ENCODE measurements around the gene LYSMD1.
"Not testable (repeated sequence)": the region's sequence is repeated elsewhere in the genome, so short reads cannot be mapped to it uniquely, and the experiment has no call there.

LYSMD1 gene, protein sequence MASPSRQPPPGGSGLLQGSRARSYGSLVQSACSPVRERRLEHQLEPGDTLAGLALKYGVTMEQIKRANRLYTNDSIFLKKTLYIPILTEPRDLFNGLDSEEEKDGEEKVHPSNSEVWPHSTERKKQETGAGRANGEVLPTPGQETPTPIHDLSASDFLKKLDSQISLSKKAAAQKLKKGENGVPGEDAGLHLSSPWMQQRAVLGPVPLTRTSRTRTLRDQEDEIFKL

DNA sequence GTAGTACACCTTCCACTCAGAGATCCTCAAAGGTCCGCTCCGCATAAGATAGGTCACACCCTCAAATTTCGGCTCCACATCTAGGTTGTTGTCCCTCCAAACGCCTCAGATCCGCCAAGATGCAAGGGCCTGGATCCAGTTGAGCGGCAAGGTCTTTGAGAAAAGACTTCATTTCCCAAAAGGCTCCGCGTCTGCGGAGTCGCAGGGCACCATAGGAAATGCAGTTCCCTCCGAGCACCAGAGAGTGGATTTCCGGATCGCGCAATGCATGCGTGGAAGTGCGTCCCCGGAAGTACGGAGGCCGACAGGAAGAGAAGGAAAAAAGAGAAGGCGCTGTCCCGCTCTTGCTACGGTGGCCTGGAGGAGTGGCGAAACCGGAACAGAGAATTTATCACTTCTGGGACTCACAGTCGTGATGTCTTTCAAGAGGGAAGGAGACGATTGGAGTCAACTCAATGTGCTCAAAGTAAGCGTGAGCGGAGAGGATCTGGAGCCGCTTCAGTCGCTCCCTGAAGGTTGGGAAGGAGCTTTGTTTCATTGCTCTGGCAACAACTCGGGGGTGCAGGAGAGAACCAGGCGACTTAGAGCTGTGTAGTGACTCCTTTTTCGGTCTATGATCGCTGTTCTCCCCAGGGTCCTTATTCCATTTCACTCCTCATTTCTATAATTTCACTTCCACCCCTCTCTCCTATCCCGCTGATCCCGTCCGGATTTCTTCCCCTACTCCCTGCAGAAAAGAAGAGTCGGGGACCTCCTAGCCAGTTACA lies at the start of gene LYSMD1, which contains the start of gene SCNM1:
LYSMD1 (minus strand) TSS at position 165 of the 767 bp plus-strand sequence. CDS start 644 bp downstream, outside the sequence.
SCNM1 (plus strand) TSS at position 407 of the 767 bp plus-strand sequence; CDS start at position 416, 9 bp downstream.
- DNase-seq (ENCODE audit: low read depth, low spot score): peak; percentile 99
- H3K4me3 ChIP-seq (ENCODE audit: low read depth, low read length): peak within 1 kb of the TSS; percentile 92
- in situ Hi-C loops (cut with HindIII; ENCODE audit: low sequenced_read_pairs): no loop called here
- TF ChIP-seq, protein P1, sequence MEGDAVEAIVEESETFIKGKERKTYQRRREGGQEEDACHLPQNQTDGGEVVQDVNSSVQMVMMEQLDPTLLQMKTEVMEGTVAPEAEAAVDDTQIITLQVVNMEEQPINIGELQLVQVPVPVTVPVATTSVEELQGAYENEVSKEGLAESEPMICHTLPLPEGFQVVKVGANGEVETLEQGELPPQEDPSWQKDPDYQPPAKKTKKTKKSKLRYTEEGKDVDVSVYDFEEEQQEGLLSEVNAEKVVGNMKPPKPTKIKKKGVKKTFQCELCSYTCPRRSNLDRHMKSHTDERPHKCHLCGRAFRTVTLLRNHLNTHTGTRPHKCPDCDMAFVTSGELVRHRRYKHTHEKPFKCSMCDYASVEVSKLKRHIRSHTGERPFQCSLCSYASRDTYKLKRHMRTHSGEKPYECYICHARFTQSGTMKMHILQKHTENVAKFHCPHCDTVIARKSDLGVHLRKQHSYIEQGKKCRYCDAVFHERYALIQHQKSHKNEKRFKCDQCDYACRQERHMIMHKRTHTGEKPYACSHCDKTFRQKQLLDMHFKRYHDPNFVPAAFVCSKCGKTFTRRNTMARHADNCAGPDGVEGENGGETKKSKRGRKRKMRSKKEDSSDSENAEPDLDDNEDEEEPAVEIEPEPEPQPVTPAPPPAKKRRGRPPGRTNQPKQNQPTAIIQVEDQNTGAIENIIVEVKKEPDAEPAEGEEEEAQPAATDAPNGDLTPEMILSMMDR (IDR thresholded peaks at IDR 0.05; ENCODE audit: low read depth, low read length): no peak

DNA sequence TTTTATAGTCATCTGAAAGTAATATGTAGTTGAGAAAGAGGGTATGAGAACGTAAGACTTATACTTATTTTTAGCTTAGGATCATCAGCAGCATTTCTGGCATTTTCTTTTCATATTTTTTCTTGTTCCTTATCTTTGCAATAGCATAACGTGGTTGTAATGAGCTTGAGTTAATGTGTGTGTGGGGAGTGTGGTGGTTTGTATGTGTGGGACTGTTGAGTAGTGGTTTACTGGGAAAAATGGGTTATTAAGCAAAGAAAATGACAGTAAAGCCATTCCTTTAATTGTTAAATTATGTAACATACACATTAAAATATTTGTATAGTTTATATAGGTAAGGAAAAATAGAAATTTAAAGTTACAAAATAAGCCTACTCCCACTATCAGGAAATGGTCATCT lies 47.9 kb upstream of the LYSMD1 start:
- in situ Hi-C loops (cut with HindIII; ENCODE audit: low sequenced_read_pairs): no loop called here
- no peak for DNase-seq (ENCODE audit: low read depth, low spot score)
- no peak overlapping the region for H3K4me3 ChIP-seq (ENCODE audit: low read depth, low read length)
- TF ChIP-seq, protein P1 (IDR thresholded peaks at IDR 0.05; ENCODE audit: low read depth, low read length): no peak

DNA sequence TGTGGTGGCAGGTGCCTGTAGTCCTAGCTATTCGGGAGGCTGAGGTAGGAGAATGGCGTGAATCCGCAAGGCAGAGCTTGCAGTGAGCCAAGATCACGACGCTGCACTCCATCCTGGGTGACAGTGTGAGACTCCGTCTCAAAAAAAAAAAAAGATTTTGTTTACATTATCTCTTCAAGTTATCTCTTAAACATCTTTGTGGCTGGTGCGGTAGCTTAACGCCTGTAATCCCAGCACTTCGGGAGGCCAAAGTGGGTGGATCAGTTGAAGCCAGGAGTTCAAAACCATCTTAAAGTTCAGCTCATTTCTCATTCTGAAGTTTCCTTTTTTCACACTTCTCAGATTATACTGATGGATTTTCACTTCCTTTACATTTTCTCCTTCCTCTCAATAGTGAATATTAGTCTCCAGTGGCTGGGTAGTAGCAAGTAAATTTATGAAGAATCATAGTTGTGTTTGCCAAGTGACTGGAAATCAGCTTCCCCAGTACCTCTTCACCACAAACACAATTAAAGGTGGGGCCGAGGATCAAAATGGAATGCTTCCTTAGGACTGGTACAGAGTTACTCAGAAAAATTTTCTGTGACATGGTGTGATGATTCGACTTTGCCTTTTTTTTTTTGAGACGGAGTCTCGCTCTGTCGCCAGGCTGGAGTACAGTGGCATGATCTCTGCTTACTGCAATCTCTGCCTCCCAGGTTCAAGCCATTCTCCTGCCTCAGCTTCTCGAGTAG lies 46.4 kb upstream of the LYSMD1 start:
- no peak for DNase-seq (ENCODE audit: low read depth, low spot score)
- in situ Hi-C loops (cut with HindIII; ENCODE audit: low sequenced_read_pairs): no loop called here
- H3K4me3 ChIP-seq (ENCODE audit: low read depth, low read length): no peak overlapping the region
- TF ChIP-seq, protein P1 (IDR thresholded peaks at IDR 0.05; ENCODE audit: low read depth, low read length): no peak

DNA sequence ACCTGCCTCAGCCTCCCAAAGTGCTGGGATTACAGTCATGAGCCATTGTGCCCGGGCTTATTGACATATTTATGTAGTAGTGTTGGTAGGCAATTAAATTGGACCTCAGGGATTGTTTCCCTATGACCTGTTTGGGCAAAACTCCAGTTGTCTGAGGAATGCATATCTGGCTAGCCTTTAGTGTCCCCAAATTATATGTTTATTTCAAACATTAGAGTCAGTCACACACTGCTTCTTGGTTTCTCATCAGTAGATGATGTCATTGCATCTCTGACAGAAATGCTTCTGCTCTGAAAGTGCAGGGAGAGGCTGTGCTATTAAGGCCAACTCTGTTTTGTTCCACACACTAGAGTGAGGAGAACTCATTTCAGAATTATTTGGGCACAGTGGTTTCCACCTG lies 45.1 kb upstream of the LYSMD1 start:
- H3K4me3 ChIP-seq (ENCODE audit: low read depth, low read length): no peak overlapping the region
- TF ChIP-seq, protein P1 (IDR thresholded peaks at IDR 0.05; ENCODE audit: low read depth, low read length): no peak
- in situ Hi-C loops (cut with HindIII; ENCODE audit: low sequenced_read_pairs): no loop called here
- peak; percentile 12 for DNase-seq (ENCODE audit: low read depth, low spot score)

DNA sequence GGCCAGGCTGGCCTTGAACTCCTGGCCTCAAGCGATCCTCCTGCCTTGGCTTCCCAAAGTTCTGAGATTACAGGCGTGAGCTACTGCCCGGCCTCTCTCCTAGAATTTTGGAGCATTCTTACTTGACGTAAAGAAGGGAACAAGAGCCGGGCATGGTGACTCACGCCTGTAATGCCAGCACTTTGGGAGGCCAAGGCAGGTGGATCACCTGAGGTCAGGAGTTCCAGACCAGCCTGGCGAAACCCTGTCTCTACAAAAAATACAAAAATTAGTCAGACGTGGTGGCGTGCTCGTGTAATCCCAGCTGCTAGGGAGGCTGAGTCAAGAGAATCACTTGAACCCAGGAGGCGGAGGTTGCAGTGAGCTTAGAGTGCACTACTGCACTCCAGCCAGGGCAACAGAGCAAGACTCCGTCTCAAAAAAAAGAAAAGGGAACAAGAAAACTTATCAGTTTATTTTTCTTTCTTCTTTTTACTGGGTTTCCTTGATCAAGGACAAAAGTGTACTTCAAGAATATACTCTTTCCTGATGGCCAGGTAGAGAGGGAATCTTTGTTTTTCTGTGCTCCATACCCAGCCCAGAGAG lies 39.8 kb upstream of the LYSMD1 start:
- DNase-seq (ENCODE audit: low read depth, low spot score); in situ Hi-C loops (cut with HindIII; ENCODE audit: low sequenced_read_pairs); H3K4me3 ChIP-seq (ENCODE audit: low read depth, low read length): not testable (repeated sequence)

DNA sequence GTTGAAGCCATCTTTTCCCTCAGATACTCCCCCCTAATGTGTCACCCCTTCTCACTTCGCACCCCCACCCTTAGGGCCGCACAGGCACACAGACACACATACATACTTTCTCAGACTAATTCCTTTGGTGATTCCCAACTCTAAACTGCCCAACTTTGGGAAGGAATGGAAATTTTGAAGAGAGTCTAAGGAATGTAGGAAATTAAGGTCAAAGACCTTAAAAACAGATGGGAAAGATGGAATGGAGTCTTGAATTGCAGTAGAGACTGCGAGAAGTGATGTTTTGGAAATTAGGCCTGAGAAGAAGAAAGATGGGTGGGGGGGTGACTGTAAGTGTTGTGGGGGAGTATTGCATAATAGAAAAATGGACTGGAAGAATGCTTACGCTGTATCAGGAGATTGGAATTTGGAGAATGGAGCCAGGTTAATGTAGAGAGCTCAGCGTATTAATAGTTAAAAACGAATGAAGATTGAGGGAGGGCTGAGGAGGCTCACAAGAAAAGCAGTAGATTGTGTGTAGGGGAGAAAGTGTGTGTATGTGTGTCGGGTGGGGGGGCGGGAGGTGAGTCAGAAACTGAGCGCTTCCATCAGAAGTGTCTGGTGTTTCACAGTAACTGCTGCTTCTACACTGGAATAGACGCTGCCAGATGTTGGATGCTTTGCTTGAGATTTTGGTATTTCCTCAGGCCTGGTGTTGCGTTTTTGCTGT lies 34.3 kb upstream of the LYSMD1 start:
- in situ Hi-C loops (cut with HindIII; ENCODE audit: low sequenced_read_pairs): no loop called here
- H3K4me3 ChIP-seq (ENCODE audit: low read depth, low read length): peak overlapping the region; percentile 100
- peak; percentile 79 for DNase-seq (ENCODE audit: low read depth, low spot score)
- TF ChIP-seq, protein P1 (IDR thresholded peaks at IDR 0.05; ENCODE audit: low read depth, low read length): no peak

Measured in astrocyte of the spinal cord (primary cell).